BJ (cell line): Measurements from ENCODE around the gene AFG3L2. TPM values are rescaled to one million over a fixed set of nuclear protein-coding genes. Genes with fewer than 3 reads are reported as not detected.

ENCODE experiments used
- CTCF ChIA-PET: fragments of 350-600 bp; formaldehyde crosslinking; extraction: SDS; loops from one replicate; lab custom pipeline; 2021; ENCODE audit warnings: antibody characterized with exemption, inconsistent platforms; lab: Yijun Ruan, JAX
- POLR2A ChIA-PET: fragments of 300-600 bp; sonication (Branson Sonifier 250); formaldehyde crosslinking; extraction: SDS; loops from one replicate; lab custom pipeline; 2021; ENCODE audit warnings: antibody characterized with exemption; lab: Charles Lee
- DNase-seq: peaks from one replicate; pipeline ENCODE4 v3.0.0-alpha.2; 2011; ENCODE audit warnings: low read depth
- H3K27me3 ChIP-seq: 2 replicates; pipeline ENCODE4 v1.6.0; 2011; ENCODE audit warnings: low read length; ENCODE audit not compliant: control insufficient read depth, insufficient read depth
- H3K36me3 ChIP-seq: 2 replicates; pipeline ENCODE4 v1.5.1; 2011; ENCODE audit warnings: low read length; ENCODE audit not compliant: control insufficient read depth, insufficient read depth
- H3K4me3 ChIP-seq: 2 replicates; pipeline ENCODE4 v1.5.1; 2011; ENCODE audit warnings: low read depth, mild to moderate bottlenecking, control low read depth, low read length
- CTCF ChIP-seq: IDR thresholded peaks from 2 replicates; pipeline ENCODE4 v1.5.1; 2011; ENCODE audit warnings: low read depth, mild to moderate bottlenecking, control low read depth, inconsistent platforms, low read length, moderate library complexity; ENCODE audit not compliant: insufficient read depth
- polyA plus RNA-seq: library from polyadenylated mRNA; depleted of rRNA; stranded (reverse); fragments of >200 nt; gene quantifications from 2 replicates; pipeline ENCODE4 v1.2.3, GENCODE V29; 2011

Gene AFG3L2
- polyA plus RNA-seq, 1 experiment: 25.5 TPM

GRCh38 chr18:12318334-12318697, 58.7 kb downstream of the AFG3L2 start:
- TF ChIP-seq CTCF: no peak
- POLR2A ChIA-PET: interaction anchor here (1.3 kb wide), 1 partner anchor 11 kb away, joined by 3 read pairs; no protein-coding TSS in a partner anchor
- Histone ChIP-seq H3K27me3 (no peaks in the 10 kb centered on the region), H3K36me3 (peaks cover 13% of the 10 kb centered on the region), H3K4me3 (no peak overlapping the region)
- CTCF ChIA-PET: interaction anchor here (0.6 to 3.3 kb wide), 5 partner anchors 10 to 67 kb away, joined by 3 to 28 read pairs (median 3); no protein-coding TSS in a partner anchor
- DNase-seq: no peak

DNA sequence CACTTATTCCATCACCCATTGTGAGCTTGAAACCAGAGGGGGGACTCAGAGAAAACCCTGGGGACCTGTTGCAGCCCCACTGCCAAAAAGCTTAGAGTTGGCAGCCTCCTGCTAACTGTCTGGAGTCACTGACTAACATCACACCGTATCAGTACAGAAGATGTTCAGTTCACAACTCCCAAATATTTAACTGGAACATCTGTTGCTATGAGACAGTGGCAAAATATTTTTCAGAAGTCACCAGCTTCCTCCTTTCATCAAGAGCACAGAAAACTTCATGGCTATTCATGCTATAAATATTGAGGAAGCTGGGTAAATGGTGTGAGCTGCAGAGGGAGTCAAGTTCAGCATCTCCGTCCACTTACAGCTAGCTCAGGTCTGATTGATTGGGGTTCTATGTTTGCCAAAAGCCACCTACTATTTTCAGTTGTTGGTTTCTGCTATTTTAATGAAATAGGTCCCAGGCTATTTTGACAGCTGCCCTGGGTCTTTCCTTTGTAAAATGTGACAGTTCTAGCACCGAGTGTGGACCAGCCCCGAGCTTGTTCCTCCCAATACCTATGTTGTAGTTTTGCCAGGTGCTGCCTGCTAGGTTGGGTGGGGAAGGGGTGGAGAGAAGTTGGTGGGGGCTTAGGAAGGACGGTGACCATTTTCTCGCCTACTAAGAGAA, 59.2 kb downstream of the AFG3L2 start:
- POLR2A ChIA-PET: interaction anchor here (1.3 kb wide), 1 partner anchor 10 kb away, joined by 3 read pairs; no protein-coding TSS in a partner anchor
- H3K36me3 ChIP-seq: peaks cover 13% of the 10 kb centered on the region
- no peaks in the 10 kb centered on the region for H3K27me3 ChIP-seq
- TF ChIP-seq CTCF: no peak
- CTCF ChIA-PET: interaction anchor here (0.6 to 3.3 kb wide), 5 partner anchors 11 to 67 kb away, joined by 3 to 28 read pairs (median 3); no protein-coding TSS in a partner anchor
- no peak overlapping the region for H3K4me3 ChIP-seq
- DNase-seq: peak; percentile 64

DNA sequence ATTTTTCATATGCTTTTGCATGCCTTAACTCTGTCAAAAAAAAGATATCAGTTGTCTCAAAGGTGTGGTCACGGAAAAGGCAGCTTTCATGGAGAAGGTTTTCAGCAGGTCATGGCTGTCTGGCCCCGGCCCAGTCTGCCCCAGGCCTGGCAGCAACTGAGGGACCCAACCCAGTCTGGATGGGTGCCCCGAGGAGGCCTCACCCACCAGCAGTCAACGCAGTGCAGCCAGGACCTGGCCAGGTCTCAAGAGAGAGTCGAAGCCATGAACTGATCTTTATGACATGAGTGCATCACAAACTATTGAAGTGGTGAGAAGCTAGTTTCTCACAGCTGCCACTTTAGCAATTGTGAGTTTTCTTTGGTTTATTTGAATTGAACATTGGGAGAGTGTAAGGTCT, 61.1 kb downstream of the AFG3L2 start:
- CTCF ChIA-PET: interaction anchor here (2.0 to 4.3 kb wide), 2 partner anchors 12 to 44 kb away, joined by 12 to 21 read pairs; no protein-coding TSS in a partner anchor
- H3K4me3 ChIP-seq: no peak overlapping the region
- H3K36me3 ChIP-seq: peaks cover 13% of the 10 kb centered on the region

GRCh38 chr18:12315490-12315889, 61.5 kb downstream of the AFG3L2 start:
- CTCF ChIA-PET: interaction anchor here (1.2 to 4.3 kb wide), 3 partner anchors 13 to 43 kb away, joined by 3 to 21 read pairs (median 12); no protein-coding TSS in a partner anchor
- Histone ChIP-seq H3K36me3 (peaks cover 13% of the 10 kb centered on the region), H3K27me3 (no peaks in the 10 kb centered on the region), H3K4me3 (no peak overlapping the region)
- no peak for DNase-seq
- no peak for TF ChIP-seq CTCF
- POLR2A ChIA-PET: no interaction called here

More for the DNA sequence above, 61.1 kb downstream of the AFG3L2 start:
- TF ChIP-seq CTCF: no peak
- POLR2A ChIA-PET: interaction anchor here (0.5 kb wide), 1 partner anchor 40 kb away, joined by 12 read pairs; no protein-coding TSS in a partner anchor
- no peaks in the 10 kb centered on the region for H3K27me3 ChIP-seq
- DNase-seq: no peak

DNA sequence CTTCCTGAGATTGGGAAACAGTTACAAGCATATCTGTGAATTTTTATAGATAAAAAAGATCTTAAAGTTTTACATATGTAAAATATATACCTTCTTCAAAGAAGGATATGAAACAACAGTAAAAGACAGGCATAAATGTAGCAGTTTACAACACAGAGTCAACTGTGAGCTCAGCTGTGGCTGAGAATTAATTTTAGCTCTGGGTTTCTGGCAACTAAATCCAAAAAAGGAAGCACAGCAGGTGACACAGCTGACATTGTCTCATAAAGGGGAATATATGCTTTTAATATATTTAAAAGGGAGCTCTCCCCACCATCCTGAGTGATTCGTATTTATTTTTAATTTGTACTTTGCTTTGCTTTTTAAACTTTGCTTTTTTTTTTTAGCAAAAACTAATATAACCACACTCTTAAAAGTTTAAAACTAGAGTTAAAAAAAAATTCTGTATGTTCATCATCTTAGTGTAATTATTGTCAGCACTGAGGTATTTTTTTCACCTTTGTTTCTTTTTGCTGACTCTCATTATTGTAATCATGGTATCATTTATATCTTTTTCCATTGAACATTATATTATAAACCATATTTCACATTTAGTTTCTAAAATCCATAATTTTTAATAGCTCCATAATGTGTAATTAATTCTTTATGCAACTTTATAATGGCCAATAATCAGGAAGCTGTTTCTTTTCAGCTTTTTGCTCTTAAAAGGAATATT, 62.3 kb downstream of the AFG3L2 start:
- H3K27me3 ChIP-seq: no peaks in the 10 kb centered on the region
- H3K4me3 ChIP-seq: no peak overlapping the region
- no peak for TF ChIP-seq CTCF
- ChIA-PET POLR2A (interaction anchor here (0.6 kb wide), 1 partner anchor 606 kb away, joined by 3 read pairs; no protein-coding TSS in a partner anchor), CTCF (interaction anchor here (1.1 to 4.3 kb wide), 6 partner anchors 10 to 42 kb away, joined by 3 to 21 read pairs (median 6); no protein-coding TSS in a partner anchor)
- DNase-seq: no peak
- H3K36me3 ChIP-seq: peaks cover 12% of the 10 kb centered on the region
